T47D (cell line): ENCODE data around the gene VPS35L.
"Not testable (repeated sequence)": the region's sequence is repeated elsewhere in the genome, so short reads cannot be mapped to it uniquely, and the experiment has no call there.

Experiments used
- DNase-seq, 2 experiments: peaks; one replicate each; pipeline versions ENCODE4 v3.0.0 to v3.0.0-alpha.2; 2011 to 2012; ENCODE audit warnings: low read depth in 1 of 2, low spot score in 1 of 2
- JUND ChIP-seq: IDR thresholded peaks from 2 replicates; pipeline ENCODE4 v1.6.1; 2012; ENCODE audit warnings: low read depth
- in situ Hi-C: cut with HindIII; loops from 2 replicates; pipeline ENCODE4 v1.10.0; 2016; ENCODE audit warnings: low sequenced_read_pairs, low pct_unique_long_range_greater_than_20kb

Gene VPS35L

DNA sequence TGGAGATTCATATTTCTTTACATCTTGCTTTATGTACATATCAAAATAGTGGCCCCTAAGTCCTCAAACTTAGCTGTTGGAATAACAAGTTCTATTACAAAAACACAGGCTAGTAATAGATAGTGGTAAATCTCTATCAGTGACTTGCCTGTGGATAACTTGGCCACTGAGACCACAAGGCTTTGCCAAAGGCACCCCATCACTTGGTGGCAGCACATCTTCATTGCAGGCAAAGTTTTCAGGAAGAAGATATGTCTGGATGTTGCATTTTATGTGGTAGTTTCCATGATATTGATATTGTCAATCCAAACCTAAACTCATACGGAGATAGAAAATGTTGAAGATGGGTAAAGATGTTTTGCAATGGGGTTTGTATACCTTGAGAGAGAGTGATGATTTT lies 104.1 kb downstream of the VPS35L start:
- in situ Hi-C loops: no loop called here
- DNase-seq: no peak
- no peak for TF ChIP-seq JUND

DNA sequence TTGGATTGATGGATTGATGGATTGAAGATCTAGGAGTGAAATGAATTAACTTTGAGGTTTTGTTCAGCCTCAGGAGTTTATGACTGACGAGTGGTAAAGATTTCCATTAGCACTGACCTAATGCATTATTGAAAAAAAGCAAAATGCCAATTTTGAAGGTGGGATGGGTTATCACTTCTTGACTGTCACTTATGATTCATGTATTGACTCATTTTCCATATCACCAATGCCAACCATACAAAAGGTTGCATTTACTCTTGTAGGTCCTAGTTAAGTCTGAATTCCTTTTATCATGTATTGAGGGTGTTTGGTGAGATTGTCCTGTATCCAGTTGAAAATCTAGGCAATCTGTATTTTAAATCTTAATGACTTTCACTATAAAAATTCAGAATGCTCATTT lies 104.9 kb downstream of the VPS35L start:
- no peak for TF ChIP-seq JUND
- in situ Hi-C loops: no loop called here
- DNase-seq: no peak

DNA sequence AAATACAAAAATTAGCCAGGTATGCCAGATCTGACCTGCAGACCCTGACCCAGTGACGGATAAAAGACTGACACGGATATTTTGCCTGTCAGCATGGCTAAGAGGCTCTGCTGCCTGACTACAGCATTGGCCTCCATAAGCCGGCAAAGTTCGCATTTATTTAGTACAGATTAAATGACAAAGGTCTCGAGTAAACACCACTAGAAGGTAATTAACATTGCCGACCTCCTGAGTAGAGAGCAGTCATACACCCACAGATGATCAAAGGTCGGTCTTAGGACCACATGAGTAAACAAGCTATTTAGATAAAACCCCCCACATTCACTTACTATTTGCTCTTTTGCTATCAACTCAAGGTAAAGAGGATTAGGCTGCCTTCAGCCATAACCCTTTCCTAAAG lies 106.8 kb downstream of the VPS35L start:
- in situ Hi-C loops: no loop called here
- no peak for DNase-seq
- TF ChIP-seq JUND: no peak

DNA sequence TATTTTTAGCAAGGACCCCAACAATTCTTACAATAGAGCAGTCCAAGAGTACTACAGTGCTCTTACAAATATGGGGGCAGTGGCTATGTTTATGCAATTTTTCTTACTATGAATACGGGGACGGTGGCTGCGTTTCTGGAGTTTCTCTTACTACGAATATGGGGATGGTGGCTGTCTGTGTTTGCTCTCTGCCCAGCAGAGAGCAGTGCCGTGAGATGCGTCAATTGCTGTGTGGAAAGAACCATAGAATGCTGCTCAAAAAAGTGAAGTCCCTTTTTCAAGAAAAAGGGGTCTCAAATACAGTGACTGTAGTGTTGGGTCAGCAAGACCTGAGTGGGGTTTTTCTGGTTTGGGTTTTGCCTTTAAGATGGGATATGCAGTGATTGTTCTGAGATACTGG lies 108.7 kb downstream of the VPS35L start:
- in situ Hi-C loops: no loop called here
- no peak for TF ChIP-seq JUND
- DNase-seq: no peak

DNA sequence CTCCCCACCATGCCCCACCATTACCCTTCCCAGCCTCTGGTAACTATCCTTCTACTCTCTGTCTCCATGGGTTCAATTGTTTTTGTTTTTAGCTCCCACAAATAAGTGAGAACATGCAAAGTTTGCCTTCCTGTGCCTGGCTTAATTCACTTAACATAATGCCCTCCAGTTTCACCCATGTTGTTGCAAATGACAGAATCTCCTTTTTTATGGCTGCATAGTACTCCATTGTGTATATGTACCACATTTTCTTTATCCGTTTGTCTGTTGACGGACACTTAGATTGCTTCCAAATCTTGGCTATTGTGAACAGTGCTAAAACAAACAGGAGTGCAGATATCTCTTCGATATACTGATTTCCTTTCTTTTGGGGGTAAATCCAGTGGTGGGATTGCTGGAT lies 109.8 kb downstream of the VPS35L start:
- DNase-seq, in situ Hi-C loops: not testable (repeated sequence)

DNA sequence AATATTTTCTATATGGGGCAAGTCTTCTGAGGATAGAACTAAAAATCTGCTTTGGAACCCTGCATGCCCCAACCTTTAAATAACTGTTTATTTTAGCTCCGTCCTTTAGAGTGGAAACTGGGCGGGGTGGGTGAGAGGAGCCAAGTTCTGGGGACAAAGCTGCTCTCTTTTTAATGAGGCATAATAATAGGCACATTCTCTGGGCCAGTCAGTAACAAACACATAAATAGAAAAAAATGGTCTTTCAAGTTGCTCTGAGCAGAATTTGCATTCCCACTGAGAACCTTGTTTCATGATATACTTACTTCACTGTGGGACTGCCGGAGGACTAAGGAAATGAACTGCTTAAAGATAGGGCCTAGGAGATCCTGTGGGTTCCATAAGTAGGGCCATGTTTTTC lies 111.0 kb downstream of the VPS35L start:
- in situ Hi-C loops: no loop called here
- no peak for DNase-seq
- no peak for TF ChIP-seq JUND

DNA sequence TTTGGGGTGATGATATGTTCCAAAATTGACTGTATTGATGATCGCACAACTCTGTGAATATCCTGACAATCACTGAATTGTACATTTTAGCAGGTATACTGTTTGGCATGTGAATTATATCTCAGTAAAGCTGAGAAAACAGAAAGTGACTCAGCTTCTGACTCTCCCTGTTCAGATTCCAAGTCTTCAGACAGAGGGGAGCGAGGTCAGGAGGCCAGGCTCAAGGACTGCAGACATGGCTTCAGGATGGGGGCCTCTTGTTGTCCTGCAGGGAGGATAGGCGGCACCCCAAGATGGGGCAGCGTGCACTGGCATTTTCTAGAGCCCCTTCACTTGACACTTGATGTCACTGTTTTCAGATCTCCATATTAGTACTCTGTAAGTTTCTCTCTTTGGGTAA lies 116.9 kb downstream of the VPS35L start:
- no peak for DNase-seq
- in situ Hi-C loops: no loop called here
- no peak for TF ChIP-seq JUND

DNA sequence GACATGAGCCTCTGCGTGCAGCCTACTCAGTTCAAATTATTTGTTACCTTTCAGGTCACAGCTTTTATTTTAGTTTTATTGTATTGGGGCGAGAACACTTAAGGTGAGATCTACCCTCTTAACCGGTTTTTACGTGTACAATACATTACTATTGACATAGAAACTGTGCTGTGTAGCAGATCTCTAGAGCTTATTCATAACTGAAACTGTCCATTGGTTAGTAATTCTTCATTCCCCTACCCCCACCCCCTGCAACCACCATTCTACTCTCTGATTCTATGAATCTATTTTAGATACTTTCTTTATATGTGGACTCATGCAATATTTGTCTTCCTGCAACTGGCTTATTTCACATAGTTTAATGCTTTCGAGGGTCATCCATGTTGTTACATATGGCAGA lies 119.0 kb downstream of the VPS35L start:
- DNase-seq: no peak
- TF ChIP-seq JUND: no peak
- in situ Hi-C loops: no loop called here

DNA sequence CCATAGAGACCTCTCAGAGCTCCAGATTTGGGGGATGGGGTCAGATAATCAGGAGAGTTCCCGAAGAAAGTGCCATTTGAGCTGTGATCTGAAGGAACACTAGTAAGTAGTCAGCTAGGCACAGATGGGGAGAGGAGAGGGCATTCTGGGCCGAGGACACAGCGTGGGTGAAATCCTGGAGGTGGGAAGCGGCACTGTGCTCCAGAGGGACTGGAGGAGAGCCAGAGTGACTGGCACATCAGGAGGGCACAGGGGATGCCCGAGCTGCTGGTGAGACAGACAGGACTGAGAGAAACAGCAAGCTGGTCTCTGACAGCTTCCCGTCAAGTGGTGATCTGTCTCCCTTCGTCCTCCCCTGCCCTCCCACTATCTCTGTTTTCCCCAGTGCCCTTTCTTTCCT lies 121.9 kb downstream of the VPS35L start:
- in situ Hi-C loops: no loop called here
- DNase-seq: no peak
- TF ChIP-seq JUND: no peak

DNA sequence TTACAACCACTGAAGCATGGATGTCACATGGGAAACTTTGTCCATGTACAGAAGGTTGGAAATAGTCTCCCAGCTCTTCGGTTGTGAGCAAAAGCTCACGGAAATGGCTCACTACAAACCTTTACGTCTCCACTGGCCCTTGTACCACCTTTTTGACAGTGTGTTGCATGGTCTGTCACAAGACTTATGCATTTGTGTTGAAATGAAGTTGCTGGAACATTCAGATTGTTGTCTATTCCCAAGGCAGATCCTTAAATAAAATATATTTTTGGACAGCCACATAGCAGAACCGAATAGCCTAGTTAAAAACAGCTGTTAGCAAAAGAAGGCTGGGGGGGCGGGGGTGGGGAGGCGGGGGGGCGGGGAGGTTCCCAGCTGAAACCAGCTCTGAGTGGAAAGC lies 123.3 kb downstream of the VPS35L start:
- no peak for DNase-seq
- TF ChIP-seq JUND: no peak
- in situ Hi-C loops: no loop called here

DNA sequence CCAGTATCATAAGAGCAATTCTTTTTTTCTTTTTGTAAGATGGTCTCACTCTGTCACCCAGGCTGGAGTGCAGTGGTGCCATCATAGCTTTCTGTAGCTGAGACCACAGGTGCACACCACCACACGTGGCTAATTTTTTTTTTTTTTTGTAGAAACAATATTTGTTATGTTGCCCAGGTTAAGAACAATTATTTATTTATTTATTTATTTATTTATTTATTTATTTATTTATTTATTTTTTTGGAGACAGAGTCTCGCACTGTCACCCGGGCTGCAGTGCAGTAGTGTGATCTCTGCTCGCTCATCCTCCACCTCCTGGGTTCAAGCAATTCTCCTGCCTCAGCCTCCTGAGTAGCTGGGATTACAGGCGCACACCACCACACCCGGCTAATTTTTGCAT lies 123.8 kb downstream of the VPS35L start:
- DNase-seq, in situ Hi-C loops: not testable (repeated sequence)

DNA sequence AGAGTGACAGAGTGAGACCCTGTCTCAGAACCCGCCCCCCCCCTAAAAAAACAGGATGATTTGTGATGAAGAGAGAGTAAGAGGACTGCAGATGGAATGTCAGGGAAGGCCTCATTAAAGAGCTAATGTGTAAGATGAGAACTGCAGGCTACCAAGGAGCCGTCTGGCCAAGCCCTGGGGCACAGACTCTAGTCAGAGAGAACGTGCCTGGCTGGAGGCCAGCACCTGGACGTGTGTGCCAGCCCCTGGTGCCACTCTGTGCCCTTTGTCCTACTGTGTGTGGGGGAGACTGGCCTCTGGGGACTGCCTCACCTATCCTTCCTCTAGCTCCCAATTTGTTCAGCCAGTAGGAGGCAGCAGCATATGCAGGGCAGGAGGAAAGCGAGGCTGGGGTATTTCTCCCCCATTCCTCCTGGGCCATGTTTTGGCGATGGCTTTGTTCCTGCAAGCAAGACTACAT lies 125.4 kb downstream of the VPS35L start:
- peak in 1 of 2 experiments; percentile 19 for DNase-seq
- in situ Hi-C loops: no loop called here
- no peak for TF ChIP-seq JUND

DNA sequence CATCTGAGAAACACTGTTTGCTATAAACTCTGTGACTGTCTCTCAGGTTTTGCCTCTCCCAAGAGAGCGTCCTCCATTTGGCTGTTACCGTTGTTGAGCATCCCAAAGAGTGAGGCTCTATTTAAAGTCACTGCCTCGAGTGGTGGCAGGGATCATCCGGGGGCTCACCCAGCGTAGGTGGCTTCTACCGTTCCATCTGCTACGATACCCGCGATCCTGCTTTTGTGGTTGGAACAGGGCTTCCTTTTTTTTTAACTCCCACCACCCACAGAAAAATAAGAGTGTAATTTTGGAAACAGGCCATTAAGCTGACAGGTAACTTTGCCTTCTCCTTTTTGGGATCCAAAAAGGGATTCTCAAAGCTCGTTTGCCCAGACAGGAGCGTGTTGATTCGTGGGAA lies 126.1 kb downstream of the VPS35L start:
- DNase-seq: no peak
- in situ Hi-C loops: no loop called here
- no peak for TF ChIP-seq JUND

DNA sequence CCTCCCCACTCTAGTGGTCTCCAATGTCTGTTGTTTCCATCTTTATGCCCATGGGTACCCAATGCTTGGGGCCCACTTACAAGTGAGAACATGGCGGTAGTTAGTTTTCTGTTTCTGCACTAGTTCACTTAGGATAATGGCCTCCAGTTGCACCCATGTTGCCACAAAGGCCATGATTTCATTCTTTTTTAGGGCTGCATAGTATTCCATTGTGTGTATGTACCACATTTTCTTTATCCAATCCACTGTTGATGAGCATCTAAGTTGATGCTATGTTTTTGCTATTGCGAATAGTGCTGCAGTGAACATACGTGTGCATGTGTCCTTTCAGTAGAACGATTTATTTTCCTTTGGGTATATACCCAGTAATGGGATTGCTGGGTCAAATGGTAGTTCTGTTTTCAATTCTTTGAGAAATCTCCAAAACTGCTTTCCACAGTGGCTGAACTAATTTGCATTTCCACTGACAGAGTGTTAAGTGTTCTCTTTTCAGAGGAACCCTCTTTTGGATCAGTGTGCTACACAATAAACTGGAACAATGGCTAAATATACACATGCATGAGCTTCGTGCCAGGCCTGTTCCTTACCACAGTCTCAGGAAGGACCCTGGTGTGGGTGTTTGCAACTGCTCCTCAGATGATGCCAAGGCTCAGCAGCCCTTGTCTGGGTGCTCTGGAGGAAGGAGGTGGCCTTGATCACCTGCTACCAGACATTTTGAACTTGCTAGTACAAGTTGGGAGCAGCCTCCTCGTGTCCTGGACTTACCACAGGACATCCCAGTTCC lies 128.1 kb downstream of the VPS35L start:
- DNase-seq: no peak
- no peak for TF ChIP-seq JUND
- in situ Hi-C loops: no loop called here
